Skin epidermis (tissue), 12 donors: Measurements from ENCODE around the gene UBR3.
"Not testable (repeated sequence)": the region's sequence is repeated elsewhere in the genome, so short reads cannot be mapped to it uniquely, and the experiment has no call there.

ENCODE experiments used
- H3K27ac ChIP-seq, 21 experiments: fragments of 200-600 bp; sonication (generic) in 11 of 21; one replicate each; pipeline ENCODE4 v1.5.0; 2020; ENCODE audit warnings: mild to moderate bottlenecking in 3 of 21, inconsistent platforms in 2 of 21, moderate library complexity in 2 of 21
- H3K4me3 ChIP-seq, 7 experiments: fragments of 200-600 bp; sonication (generic) in 2 of 7; one replicate each; pipeline ENCODE4 v1.5.0; 2020; ENCODE audit warnings: inconsistent platforms in 2 of 7, mild to moderate bottlenecking in 2 of 7, moderate library complexity in 1 of 7

Gene UBR3

GRCh38 chr2:169827272-169828140 is at the start of gene UBR3:
TSS of gene UBR3 (plus strand) at chr2:169827454. CDS start at chr2:169827508, 54 bp downstream.
- peak within 1 kb of the TSS; percentile 55 to 95 (median 87) for H3K27ac ChIP-seq
- H3K4me3 ChIP-seq, result peak within 1 kb of the TSS; percentile 62 to 97 (median 82)

- H3K4me3 ChIP-seq, result no peak overlapping the region
Measured at GRCh38 chr2:169778446-169778845, 48.8 kb upstream of the UBR3 start.

GRCh38 chr2:169781249-169782013 is 45.8 kb upstream of the UBR3 start:
- Histone ChIP-seq H3K4me3 (no peak overlapping the region), H3K27ac (no peak overlapping the region)

More at GRCh38 chr2:169778446-169778845, 48.8 kb upstream of the UBR3 start:
- no peak overlapping the region for H3K27ac ChIP-seq

GRCh38 chr2:169782513-169782912 is 44.7 kb upstream of the UBR3 start:
- no peak overlapping the region for H3K4me3 ChIP-seq
- H3K27ac ChIP-seq, result no peak overlapping the region

GRCh38 chr2:169790581-169790980 is 36.7 kb upstream of the UBR3 start:
- Histone ChIP-seq H3K4me3 (no peak overlapping the region), H3K27ac (no peak overlapping the region)

GRCh38 chr2:169795181-169795580 is 32.1 kb upstream of the UBR3 start:
- no peak overlapping the region for H3K27ac ChIP-seq
- no peak overlapping the region for H3K4me3 ChIP-seq

- H3K4me3 ChIP-seq, result no peak overlapping the region
- H3K27ac ChIP-seq, result no peak overlapping the region
Measured at GRCh38 chr2:169796441-169796840, 30.8 kb upstream of the UBR3 start.

GRCh38 chr2:169797601-169798000 is 29.7 kb upstream of the UBR3 start:
- Histone ChIP-seq H3K27ac (no peak overlapping the region), H3K4me3 (no peak overlapping the region)

GRCh38 chr2:169798397-169798717 is 28.9 kb upstream of the UBR3 start:
- peak overlapping the region in 19 of 21 experiments; percentile 72 to 94 (median 88) for H3K27ac ChIP-seq
- H3K4me3 ChIP-seq, result peak overlapping the region; percentile 72 to 91 (median 81)

- Histone ChIP-seq H3K27ac (peak within 1 kb of the TSS; percentile 33 to 94 (median 86)), H3K4me3 (peak within 1 kb of the TSS; percentile 72 to 91 (median 81))
Measured at GRCh38 chr2:169798718-169799592, 28.3 kb upstream of the UBR3 start, which contains the start of gene SSB. TSS of gene SSB (plus strand) at chr2:169798871. CDS start at chr2:169800961, 2,090 bp downstream.

- no peak overlapping the region for H3K27ac ChIP-seq
- no peak overlapping the region for H3K4me3 ChIP-seq
Measured at GRCh38 chr2:169803480-169803879, 23.8 kb upstream of the UBR3 start.

- H3K27ac ChIP-seq, result no peak overlapping the region
- no peak overlapping the region for H3K4me3 ChIP-seq
Measured at GRCh38 chr2:169806586-169806985, 20.7 kb upstream of the UBR3 start.

- Histone ChIP-seq H3K27ac (no peak overlapping the region), H3K4me3 (no peak overlapping the region)
Measured at GRCh38 chr2:169808221-169808620, 19.0 kb upstream of the UBR3 start.

GRCh38 chr2:169815849-169816248 is 11.4 kb upstream of the UBR3 start:
- no peak overlapping the region for H3K4me3 ChIP-seq
- H3K27ac ChIP-seq, result no peak overlapping the region

GRCh38 chr2:169816961-169817360 is 10.3 kb upstream of the UBR3 start:
- not testable (repeated sequence) for H3K4me3 ChIP-seq, H3K27ac ChIP-seq

GRCh38 chr2:169817369-169817768 is 9.9 kb upstream of the UBR3 start:
- H3K4me3 ChIP-seq, H3K27ac ChIP-seq: not testable (repeated sequence)

- H3K27ac ChIP-seq, result no peak overlapping the region
- no peak overlapping the region for H3K4me3 ChIP-seq
Measured at GRCh38 chr2:169818241-169818640, 9.0 kb upstream of the UBR3 start.

- Histone ChIP-seq H3K4me3 (no peak overlapping the region), H3K27ac (no peak overlapping the region)
Measured at GRCh38 chr2:169819106-169819505, 8.1 kb upstream of the UBR3 start.

- peak overlapping the region in 1 of 21 experiments; percentile 34 for H3K27ac ChIP-seq
- not testable (repeated sequence) for H3K4me3 ChIP-seq
Measured at GRCh38 chr2:169820101-169820500, 7.2 kb upstream of the UBR3 start.

- H3K4me3 ChIP-seq, result no peak overlapping the region
- no peak overlapping the region for H3K27ac ChIP-seq
Measured at GRCh38 chr2:169822036-169822435, 5.2 kb upstream of the UBR3 start.
